OCI-LY1 (cell line): Measurements from ENCODE around the gene LSAMP.

Source experiments
- CTCF ChIP-seq: fragments of 200-600 bp; sonication (generic), shearing (Covaris generic); IDR thresholded peaks from 2 replicates; pipeline ENCODE4 v1.5.1; 2017; ENCODE audit warnings: mild to moderate bottlenecking, antibody characterized with exemption, low read length, moderate library complexity, mixed read lengths
- EZH2 ChIP-seq: fragments of 200-600 bp; sonication (generic), shearing (Covaris generic); IDR thresholded peaks from 2 replicates; pipeline ENCODE4 v1.8.0; 2017; ENCODE audit warnings: borderline replicate concordance, mixed run types, mild to moderate bottlenecking, antibody characterized with exemption, low read length, moderate library complexity, mixed read lengths

- no peak for TF ChIP-seq CTCF
- TF ChIP-seq EZH2 = no peak
Observed at GRCh38 chr3:116048991-116049390, 396.3 kb downstream of the LSAMP start.
